GM12878 (cell line): ENCODE data around the gene FBXO27. TPM values are rescaled to one million over a fixed set of nuclear protein-coding genes. Genes with fewer than 3 reads are reported as not detected.
A peak's percentile ranks its signal among the peaks of the same experiment; 100 is the strongest.

ENCODE experiments used
- ATAC-seq: fragments of 200-7000 bp; cut with Tn5 transposase; 3 replicates; pipeline ENCODE4 v1.9.1; 2020; ENCODE audit warnings: mild to moderate bottlenecking, moderate library complexity
- BruUV-seq: library from RNA; stranded (reverse); fragments of 400-500 nt; replicated peaks from 2 replicates; lab custom pipeline; 2021; lab: Mats Ljungman, UMichigan
- CTCF ChIA-PET: fragments of 300-600 bp; sonication (Branson Sonifier 250); formaldehyde crosslinking; extraction: SDS; loops from one replicate; lab custom pipeline; 2021; ENCODE audit warnings: inconsistent platforms; lab: Yijun Ruan, JAX
- POLR2A ChIA-PET: fragments of 350-600 bp; formaldehyde crosslinking; extraction: SDS; loops from one replicate; lab custom pipeline; 2021; ENCODE audit warnings: inconsistent platforms; lab: Charles Lee
- RAD21 ChIA-PET: fragments of 300-600 bp; sonication (Branson Sonifier 250); formaldehyde crosslinking; loops from one replicate; lab custom pipeline; 2023; ENCODE audit warnings: antibody characterized with exemption; ENCODE audit not compliant: unreplicated experiment; lab: Charles Lee
- SMC1A ChIA-PET: fragments of 300-600 bp; sonication (Branson Sonifier 250); formaldehyde crosslinking; loops from one replicate; lab custom pipeline; 2023; ENCODE audit not compliant: unreplicated experiment, uncharacterized antibody; lab: Charles Lee
- DNase-seq: peaks from one replicate; pipeline ENCODE4 v3.0.0-alpha.2; 2011; ENCODE audit warnings: low read depth, low spot score
- FAIRE-seq: peaks from 3 replicates; lab custom pipeline; 2011; peaks lifted over from hg19 to GRCh38; lab: Jason Lieb, UNC
- H2AFZ ChIP-seq: 2 replicates; pipeline ENCODE4 v1.6.0; 2011; ENCODE audit warnings: low read depth, low read length, control low read depth; ENCODE audit not compliant: control insufficient read depth
- H3K27ac ChIP-seq: 2 replicates; pipeline ENCODE4 v1.5.1; 2011; ENCODE audit warnings: control low read depth; ENCODE audit not compliant: control insufficient read depth, insufficient read depth
- H3K27me3 ChIP-seq, 2 experiments: replicated peaks in 1 of 2; 2 replicates each; pipeline versions ENCODE4 v1.6.0 to v1.6.1; 2011; ENCODE audit warnings: low read length in 1 of 2; ENCODE audit not compliant: control insufficient read depth in 2 of 2, insufficient read depth in 2 of 2
- H3K36me3 ChIP-seq, 2 experiments: 2 replicates each; pipeline ENCODE4 v1.5.1; 2011; ENCODE audit warnings: low read length in 1 of 2; ENCODE audit not compliant: control insufficient read depth in 2 of 2, insufficient read depth in 2 of 2
- H3K4me1 ChIP-seq: 2 replicates; pipeline ENCODE4 v1.6.1; 2011; ENCODE audit warnings: mild to moderate bottlenecking, low read length, moderate library complexity, mixed read lengths; ENCODE audit not compliant: control insufficient read depth, insufficient read depth
- H3K4me2 ChIP-seq: 2 replicates; pipeline ENCODE4 v1.6.0; 2011; ENCODE audit warnings: control low read depth; ENCODE audit not compliant: control insufficient read depth, insufficient read depth
- H3K4me3 ChIP-seq: fragments of 200-600 bp; sonication (generic); 2 replicates; pipeline ENCODE4 v1.5.1; 2016
- H3K79me2 ChIP-seq: 2 replicates; pipeline ENCODE4 v1.6.0; 2011; ENCODE audit warnings: low read length; ENCODE audit not compliant: control insufficient read depth, insufficient read depth
- H3K9ac ChIP-seq: 2 replicates; pipeline ENCODE4 v1.8.0; 2011; ENCODE audit warnings: low read length, control low read depth, mixed read lengths; ENCODE audit not compliant: control insufficient read depth, insufficient read depth
- H3K9me3 ChIP-seq: replicated peaks from 3 replicates; pipeline ENCODE4 v1.5.1; 2011; ENCODE audit warnings: mild to moderate bottlenecking, low read length; ENCODE audit not compliant: control insufficient read depth, insufficient read depth
- H4K20me1 ChIP-seq: 2 replicates; pipeline ENCODE4 v1.6.0; 2011; ENCODE audit not compliant: control insufficient read depth, insufficient read depth
- CEBPB ChIP-seq, 2 experiments: fragments of 150-350 bp in 1 of 2; IDR thresholded peaks; 2 replicates each; pipeline ENCODE4 v1.6.1; 2012 to 2014; ENCODE audit warnings: low read depth in 2 of 2, low read length in 2 of 2, borderline replicate concordance in 1 of 2, inconsistent platforms in 1 of 2
- CTCF ChIP-seq, 3 experiments: IDR thresholded peaks in 2 of 3; conservative IDR thresholded peaks in 1 of 3; 2 replicates each; pipeline ENCODE4 v1.5.1; 2011; ENCODE audit warnings: low read depth in 3 of 3, low read length in 3 of 3, mild to moderate bottlenecking in 3 of 3, control low read depth in 2 of 3, moderate library complexity in 2 of 3, inconsistent platforms in 1 of 3, mixed read lengths in 1 of 3; ENCODE audit not compliant: control insufficient read depth in 2 of 3, insufficient read depth in 1 of 3; ENCODE audit errors: extremely low read depth in 1 of 3
- FOXM1 ChIP-seq: IDR thresholded peaks from 2 replicates; pipeline ENCODE4 v1.6.1; 2012; ENCODE audit warnings: low read depth, mild to moderate bottlenecking, inconsistent platforms, low read length, moderate library complexity
- NFYB ChIP-seq: IDR thresholded peaks from 2 replicates; pipeline ENCODE4 v1.6.1; 2011; ENCODE audit warnings: low read depth, mild to moderate bottlenecking, low read length, improper control_type of control experiment, moderate library complexity; ENCODE audit not compliant: insufficient read depth
- SMARCA5 ChIP-seq: fragments of 450-650 bp; IDR thresholded peaks from 2 replicates; pipeline ENCODE4 v1.6.1; 2017; ENCODE audit warnings: mild to moderate bottlenecking
- ZNF384 ChIP-seq: IDR thresholded peaks from 2 replicates; pipeline ENCODE4 v1.6.1; 2012; ENCODE audit warnings: low read depth, mild to moderate bottlenecking, low read length, improper control_type of control experiment, borderline replicate concordance
- WGBS: methylation state at CpG from one replicate; pipeline ENCODE4 v1.1.6; 2016; ENCODE audit warnings: low lambda C conversion rate; ENCODE audit not compliant: insufficient replicate concordance, insufficient coverage; ENCODE audit errors: missing lambda C conversion rate; 5-methylcytosine and 5-hydroxymethylcytosine counted together
- in situ Hi-C: fragments of 300-500 bp; cut with MboI; formaldehyde crosslinking; loops from 9 replicates; pipeline ENCODE4 v1.14.3; 2018; ENCODE audit warnings: mixed read lengths
- intact Hi-C: fragments of 100-400 bp; cut with micrococcal nuclease; formaldehyde crosslinking; loops from one replicate; pipeline ENCODE4 v1.14.2; 2022; ENCODE audit not compliant: unreplicated experiment
- polyA plus RNA-seq, 11 experiments: library from polyadenylated mRNA; depleted of rRNA in 4 of 11; unstranded in 6 of 11; stranded (reverse) in 5 of 11; fragments of >200 nt; fragmentation: Nextera tagmentation in 4 of 11; fragmentation: Illumina TruSeq in 1 of 11; extraction: Ambion mirVana in 4 of 11; extraction: Trizol in 1 of 11; gene quantifications; 1 replicate in 1 of 11; 2 replicates in 10 of 11; pipeline versions ENCODE4 v1.2.1 to v1.2.3, GENCODE V29; 2011 to 2016; ENCODE audit warnings: inconsistent platforms in 2 of 11, missing spikeins in 2 of 11, low read depth in 1 of 11
- total RNA-seq, 4 experiments: library from RNA; depleted of rRNA in 3 of 4; stranded (reverse); fragments of >200 nt in 3 of 4; fragmentation: Illumina TruSeq in 1 of 4; extraction: Trizol in 1 of 4; gene quantifications; 2 replicates each; pipeline versions ENCODE4 v1.2.1 to v1.2.3, GENCODE V29; 2013 to 2021
- TF ChIP-seq, protein P1 (sequence below): IDR thresholded peaks from 2 replicates; pipeline ENCODE4 v1.6.1; 2012; ENCODE audit warnings: low read depth, low read length, improper control_type of control experiment
- TF ChIP-seq, protein P2 (sequence below): fragments of 150-350 bp; IDR thresholded peaks from 2 replicates; pipeline ENCODE4 v1.6.1; 2016; ENCODE audit warnings: low read depth, low read length
- TF ChIP-seq, protein P3 (sequence below): fragments of 450-650 bp; IDR thresholded peaks from 2 replicates; pipeline ENCODE4 v1.6.1; 2018; ENCODE audit warnings: mild to moderate bottlenecking, low read depth, moderate library complexity; ENCODE audit not compliant: partially characterized antibody

The FBXO27 gene
- total and polyA plus RNA-seq, 10 of the 15 experiments (the other 5 are each of a cell fraction or from before 2014, with no cell fraction given), result 3.1 to 15.4 (median 7.1) TPM

- intact Hi-C loops, result loop anchor here (1.0 to 10.0 kb wide), 3 partner anchors 29 to 427 kb away; partner anchors contain the start of gene ZFP36
- ChIA-PET SMC1A (interaction anchor here (0.6 to 4.2 kb wide), 13 partner anchors 10 to 555 kb away, joined by 3 to 20 read pairs (median 6); no protein-coding TSS in a partner anchor), CTCF (interaction anchor here (0.6 to 4.0 kb wide), 24 partner anchors 10 to 1458 kb away, joined by 3 to 28 read pairs (median 4); partner anchors contain the start of genes MRPS12 and SARS2)
- TF ChIP-seq CEBPB (IDR thresholded peaks at IDR 0.05; ENCODE audit: borderline replicate concordance in 1 of 2, low read depth in 2 of 2, low read length in 2 of 2), result peak in 1 of 2 experiments; percentile 39; a peak in 1 of 4 replicates
- TF ChIP-seq, protein P1, sequence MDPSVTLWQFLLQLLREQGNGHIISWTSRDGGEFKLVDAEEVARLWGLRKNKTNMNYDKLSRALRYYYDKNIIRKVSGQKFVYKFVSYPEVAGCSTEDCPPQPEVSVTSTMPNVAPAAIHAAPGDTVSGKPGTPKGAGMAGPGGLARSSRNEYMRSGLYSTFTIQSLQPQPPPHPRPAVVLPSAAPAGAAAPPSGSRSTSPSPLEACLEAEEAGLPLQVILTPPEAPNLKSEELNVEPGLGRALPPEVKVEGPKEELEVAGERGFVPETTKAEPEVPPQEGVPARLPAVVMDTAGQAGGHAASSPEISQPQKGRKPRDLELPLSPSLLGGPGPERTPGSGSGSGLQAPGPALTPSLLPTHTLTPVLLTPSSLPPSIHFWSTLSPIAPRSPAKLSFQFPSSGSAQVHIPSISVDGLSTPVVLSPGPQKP, result no peak
- TF ChIP-seq, protein P2, sequence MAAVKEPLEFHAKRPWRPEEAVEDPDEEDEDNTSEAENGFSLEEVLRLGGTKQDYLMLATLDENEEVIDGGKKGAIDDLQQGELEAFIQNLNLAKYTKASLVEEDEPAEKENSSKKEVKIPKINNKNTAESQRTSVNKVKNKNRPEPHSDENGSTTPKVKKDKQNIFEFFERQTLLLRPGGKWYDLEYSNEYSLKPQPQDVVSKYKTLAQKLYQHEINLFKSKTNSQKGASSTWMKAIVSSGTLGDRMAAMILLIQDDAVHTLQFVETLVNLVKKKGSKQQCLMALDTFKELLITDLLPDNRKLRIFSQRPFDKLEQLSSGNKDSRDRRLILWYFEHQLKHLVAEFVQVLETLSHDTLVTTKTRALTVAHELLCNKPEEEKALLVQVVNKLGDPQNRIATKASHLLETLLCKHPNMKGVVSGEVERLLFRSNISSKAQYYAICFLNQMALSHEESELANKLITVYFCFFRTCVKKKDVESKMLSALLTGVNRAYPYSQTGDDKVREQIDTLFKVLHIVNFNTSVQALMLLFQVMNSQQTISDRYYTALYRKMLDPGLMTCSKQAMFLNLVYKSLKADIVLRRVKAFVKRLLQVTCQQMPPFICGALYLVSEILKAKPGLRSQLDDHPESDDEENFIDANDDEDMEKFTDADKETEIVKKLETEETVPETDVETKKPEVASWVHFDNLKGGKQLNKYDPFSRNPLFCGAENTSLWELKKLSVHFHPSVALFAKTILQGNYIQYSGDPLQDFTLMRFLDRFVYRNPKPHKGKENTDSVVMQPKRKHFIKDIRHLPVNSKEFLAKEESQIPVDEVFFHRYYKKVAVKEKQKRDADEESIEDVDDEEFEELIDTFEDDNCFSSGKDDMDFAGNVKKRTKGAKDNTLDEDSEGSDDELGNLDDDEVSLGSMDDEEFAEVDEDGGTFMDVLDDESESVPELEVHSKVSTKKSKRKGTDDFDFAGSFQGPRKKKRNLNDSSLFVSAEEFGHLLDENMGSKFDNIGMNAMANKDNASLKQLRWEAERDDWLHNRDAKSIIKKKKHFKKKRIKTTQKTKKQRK, result no peak
- TF ChIP-seq, protein P3, sequence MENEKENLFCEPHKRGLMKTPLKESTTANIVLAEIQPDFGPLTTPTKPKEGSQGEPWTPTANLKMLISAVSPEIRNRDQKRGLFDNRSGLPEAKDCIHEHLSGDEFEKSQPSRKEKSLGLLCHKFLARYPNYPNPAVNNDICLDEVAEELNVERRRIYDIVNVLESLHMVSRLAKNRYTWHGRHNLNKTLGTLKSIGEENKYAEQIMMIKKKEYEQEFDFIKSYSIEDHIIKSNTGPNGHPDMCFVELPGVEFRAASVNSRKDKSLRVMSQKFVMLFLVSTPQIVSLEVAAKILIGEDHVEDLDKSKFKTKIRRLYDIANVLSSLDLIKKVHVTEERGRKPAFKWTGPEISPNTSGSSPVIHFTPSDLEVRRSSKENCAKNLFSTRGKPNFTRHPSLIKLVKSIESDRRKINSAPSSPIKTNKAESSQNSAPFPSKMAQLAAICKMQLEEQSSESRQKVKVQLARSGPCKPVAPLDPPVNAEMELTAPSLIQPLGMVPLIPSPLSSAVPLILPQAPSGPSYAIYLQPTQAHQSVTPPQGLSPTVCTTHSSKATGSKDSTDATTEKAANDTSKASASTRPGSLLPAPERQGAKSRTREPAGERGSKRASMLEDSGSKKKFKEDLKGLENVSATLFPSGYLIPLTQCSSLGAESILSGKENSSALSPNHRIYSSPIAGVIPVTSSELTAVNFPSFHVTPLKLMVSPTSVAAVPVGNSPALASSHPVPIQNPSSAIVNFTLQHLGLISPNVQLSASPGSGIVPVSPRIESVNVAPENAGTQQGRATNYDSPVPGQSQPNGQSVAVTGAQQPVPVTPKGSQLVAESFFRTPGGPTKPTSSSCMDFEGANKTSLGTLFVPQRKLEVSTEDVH, result no peak
- TF ChIP-seq NFYB, result no peak
- TF ChIP-seq FOXM1, result peak; percentile 94; the same call in 1 of the 2 replicates
- TF ChIP-seq SMARCA5, result peak; percentile 52; the same call in 1 of the 2 replicates
- TF ChIP-seq CTCF (IDR thresholded peaks at IDR 0.05 in 2 of 3, conservative IDR thresholded peaks at IDR 0.05 in 1 of 3; ENCODE audit: control insufficient read depth in 2 of 3, extremely low read depth in 1 of 3, insufficient read depth in 1 of 3, low read depth in 3 of 3, low read length in 3 of 3), result no peak
- no peak for TF ChIP-seq ZNF384
Measured at GRCh38 chr19:38977445-38978325, 54.7 kb downstream of the FBXO27 start.

More at GRCh38 chr19:38977445-38978325, 54.7 kb downstream of the FBXO27 start:
- H4K20me1 ChIP-seq, result no peaks in the 10 kb centered on the region
- peaks cover 2% of the 10 kb centered on the region; the same call in 2 of the 3 replicates for H3K9me3 ChIP-seq
- peaks cover 0 to 3% of the 10 kb centered on the region in 2 experiments; a peak in 2 of 4 replicates for H3K27me3 ChIP-seq
- FAIRE-seq (peak; percentile 99), ATAC-seq (peak; percentile 93), DNase-seq (peak; percentile 80)
- H3K4me2 ChIP-seq, result peak overlapping the region; percentile 11
- peak overlapping the region; percentile 78 for H3K27ac ChIP-seq
- no peaks in the 10 kb centered on the region for H3K36me3 ChIP-seq
- peaks cover 21% of the 10 kb centered on the region for H3K4me1 ChIP-seq
- ChIA-PET POLR2A (interaction anchor here (0.6 to 2.6 kb wide), 8 partner anchors 11 to 52 kb away, joined by 3 to 15 read pairs (median 4); no protein-coding TSS in a partner anchor), RAD21 (interaction anchor here (0.6 to 3.9 kb wide), 7 partner anchors 9 to 176 kb away, joined by 3 to 27 read pairs (median 4); partner anchors contain the start of gene FBXO27)
- no peak overlapping the region for H3K4me3 ChIP-seq
- 13% methylated on average over 15 of the region's 15 CpGs for WGBS
- no peak overlapping the region; the same call in 1 of the 2 replicates for H2AFZ ChIP-seq
- in situ Hi-C loops, result no loop called here
- H3K79me2 ChIP-seq, result no peaks in the 10 kb centered on the region
- BruUV-seq, result no TSS peak
- H3K9ac ChIP-seq, result no peak overlapping the region; the same call in 1 of the 2 replicates
